ENCODE data around the gene MLH3.
"Not testable (repeated sequence)": the region's sequence is repeated elsewhere in the genome, so short reads cannot be mapped to it uniquely, and the experiment has no call there.

The MLH3 gene

GRCh38 chr14:75023108-75023507 is 28.2 kb downstream of the MLH3 start:
- DNase-seq = no peak

GRCh38 chr14:75022655-75023054 is 28.6 kb downstream of the MLH3 start:
- DNase-seq = peak in 1 of 2 experiments; percentile 9

- DNase-seq = no peak
Measured at GRCh38 chr14:75018694-75019093, 32.6 kb downstream of the MLH3 start.

- no peak for DNase-seq
Measured at GRCh38 chr14:75016815-75017214, 34.5 kb downstream of the MLH3 start.

- no peak for DNase-seq
Measured at GRCh38 chr14:75015496-75015895, 35.8 kb downstream of the MLH3 start.

GRCh38 chr14:75013290-75013689 is 38.0 kb downstream of the MLH3 start:
- DNase-seq = no peak

- DNase-seq = no peak
Measured at GRCh38 chr14:75011356-75011994, 39.8 kb downstream of the MLH3 start.

GRCh38 chr14:75010472-75011093 is 40.7 kb downstream of the MLH3 start:
- DNase-seq = peak in 1 of 2 experiments; percentile 9

GRCh38 chr14:75009176-75009575 is 42.1 kb downstream of the MLH3 start:
- DNase-seq = no peak

- DNase-seq = no peak
Measured at GRCh38 chr14:75005357-75005756, 45.9 kb downstream of the MLH3 start.

GRCh38 chr14:75003250-75004027 is 47.8 kb downstream of the MLH3 start:
- DNase-seq = no peak

- DNase-seq = peak; percentile 91 to 98
Measured at GRCh38 chr14:75002392-75003249, 48.6 kb downstream of the MLH3 start, which contains the start of gene EIF2B2. Gene EIF2B2 (plus strand): TSS chr14:75002921. CDS start chr14:75002991, 70 bp downstream.

GRCh38 chr14:75001899-75002298 is 49.4 kb downstream of the MLH3 start:
- DNase-seq = no peak

GRCh38 chr14:75001261-75001660 is 50.0 kb downstream of the MLH3 start:
- DNase-seq = no peak

GRCh38 chr14:74995781-74996180 is 55.5 kb downstream of the MLH3 start:
- not testable (repeated sequence) for DNase-seq

- not testable (repeated sequence) for DNase-seq
Measured at GRCh38 chr14:74994182-74994581, 57.1 kb downstream of the MLH3 start.

GRCh38 chr14:74988993-74989392 is 62.3 kb downstream of the MLH3 start:
- DNase-seq = no peak

GRCh38 chr14:74988131-74988530 is 63.1 kb downstream of the MLH3 start:
- no peak for DNase-seq

GRCh38 chr14:74985806-74986205 is 65.5 kb downstream of the MLH3 start:
- no peak for DNase-seq

GRCh38 chr14:74985028-74985310 is 66.3 kb downstream of the MLH3 start:
- DNase-seq = no peak

- no peak for DNase-seq
Measured at GRCh38 chr14:74984236-74985027, 66.8 kb downstream of the MLH3 start.

GRCh38 chr14:74983343-74983742 is 67.9 kb downstream of the MLH3 start:
- no peak for DNase-seq
